HG02970 (cell line): Measurements from ENCODE around the gene FCN3.

ENCODE experiments used
- ATAC-seq: cut with Tn5 transposase; IDR thresholded peaks from one replicate; pipeline ENCODE4 v1.9.1; 2021; ENCODE audit warnings: mild to moderate bottlenecking, moderate library complexity, moderate number of reproducible peaks; ENCODE audit not compliant: unreplicated experiment, low FRiP score

FCN3 gene

GRCh38 chr1:27361044-27361402 is 13.6 kb downstream of the FCN3 start:
- ATAC-seq, result no peak

- ATAC-seq, result no peak
These were observed 14.2 kb downstream of the FCN3 start for GRCh38 chr1:27360159-27361043.

GRCh38 chr1:27359822-27360158 is 14.8 kb downstream of the FCN3 start:
- no peak for ATAC-seq

DNA sequence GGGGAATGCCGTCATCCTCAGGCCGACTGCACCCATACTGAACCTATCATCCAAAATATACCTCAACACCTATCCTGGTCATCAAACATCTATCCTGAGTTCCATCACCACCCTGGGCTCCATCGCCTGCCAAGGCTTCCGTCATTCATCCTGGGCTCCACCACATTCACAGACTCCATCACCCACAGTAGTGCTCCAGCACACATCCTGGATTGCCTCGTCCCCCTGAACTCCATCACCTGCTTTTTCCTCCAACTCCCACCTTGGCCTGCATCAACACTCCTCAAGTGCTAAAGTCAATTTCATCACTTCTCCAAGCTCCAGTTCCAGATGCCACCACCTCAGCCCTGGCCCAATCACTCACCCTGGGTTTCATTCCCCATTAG is 15.7 kb downstream of the FCN3 start:
- ATAC-seq, result no peak

GRCh38 chr1:27358038-27358927 is 16.3 kb downstream of the FCN3 start:
- ATAC-seq, result no peak

- peak; percentile 47 for ATAC-seq
These were observed 17.2 kb downstream of the FCN3 start for GRCh38 chr1:27357281-27358037.

- no peak for ATAC-seq
These were observed 17.9 kb downstream of the FCN3 start for GRCh38 chr1:27356619-27357280.

DNA sequence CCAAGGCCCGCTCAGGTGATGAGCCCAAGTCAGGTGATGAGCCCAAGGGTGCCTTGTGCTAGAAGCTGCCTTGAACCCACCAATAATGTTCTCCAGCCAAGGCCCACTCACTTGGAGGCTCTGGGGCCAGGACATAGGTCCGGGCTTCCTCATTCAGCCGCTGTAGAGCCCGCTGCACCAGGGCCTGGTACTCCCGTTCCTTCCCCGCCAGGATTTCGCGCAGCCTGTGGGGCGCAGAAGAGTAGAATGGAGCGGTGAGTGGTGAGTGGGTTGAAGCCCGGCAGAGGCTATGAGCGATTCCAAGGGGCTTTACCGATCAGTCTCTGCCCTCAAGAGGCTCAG is 18.4 kb downstream of the FCN3 start:
- ATAC-seq, result no peak

DNA sequence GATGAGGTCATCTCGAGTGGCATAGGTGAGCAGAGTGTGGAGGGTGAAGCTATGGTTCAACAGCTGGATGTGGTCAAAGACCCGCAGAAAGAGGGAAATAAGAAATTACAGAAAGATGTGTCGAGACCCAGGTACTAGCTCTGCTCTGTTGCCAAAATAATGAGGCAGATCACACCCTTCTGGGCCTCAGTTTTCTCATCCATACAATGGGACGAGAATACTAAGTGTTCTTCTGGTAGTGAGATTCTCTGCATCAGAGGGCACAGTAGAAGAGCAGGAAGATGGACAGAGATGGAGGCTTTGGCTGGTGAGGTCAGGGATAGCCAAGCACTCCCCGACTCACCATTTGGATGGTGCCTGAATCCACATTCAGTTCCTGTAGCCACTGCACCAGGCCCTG is 18.9 kb downstream of the FCN3 start:
- no peak for ATAC-seq

DNA sequence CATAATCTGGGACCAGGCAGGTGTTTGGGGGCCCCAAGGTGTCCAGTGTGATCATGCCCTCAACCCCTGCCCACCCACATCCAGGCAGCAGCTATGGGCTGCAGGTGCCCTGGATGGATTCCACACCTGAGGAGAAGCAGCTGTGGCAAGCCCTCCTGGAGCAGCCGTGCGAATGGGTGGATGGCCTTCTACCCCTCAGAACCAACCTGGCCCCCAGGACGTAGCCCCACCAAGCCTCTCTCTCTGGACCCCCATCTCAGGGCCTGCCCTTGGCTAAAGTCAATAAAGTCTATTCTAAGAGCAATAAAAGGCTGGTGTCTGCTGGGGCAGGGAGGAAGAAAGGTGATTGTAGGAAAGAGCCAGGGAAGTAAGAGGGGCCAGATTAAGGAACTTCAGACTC is 21.0 kb downstream of the FCN3 start:
- ATAC-seq, result no peak

DNA sequence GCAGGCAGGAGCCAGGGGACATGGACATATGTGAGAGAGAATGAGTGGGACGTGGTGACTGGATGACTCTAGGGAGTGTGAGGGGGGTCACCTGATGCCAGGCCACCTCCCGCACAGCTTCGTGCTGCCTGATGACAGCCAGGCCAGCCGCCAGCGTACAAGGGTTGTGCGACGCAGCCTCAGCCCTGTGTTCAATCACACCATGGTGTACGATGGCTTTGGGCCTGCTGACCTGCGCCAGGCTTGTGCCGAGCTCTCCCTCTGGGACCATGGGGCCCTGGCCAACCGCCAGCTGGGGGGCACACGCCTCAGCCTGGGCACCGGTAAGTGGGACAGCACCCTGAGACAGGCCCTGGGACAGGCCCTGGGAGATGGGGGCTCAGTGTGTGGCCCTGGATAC is 21.5 kb downstream of the FCN3 start:
- ATAC-seq, result no peak

DNA sequence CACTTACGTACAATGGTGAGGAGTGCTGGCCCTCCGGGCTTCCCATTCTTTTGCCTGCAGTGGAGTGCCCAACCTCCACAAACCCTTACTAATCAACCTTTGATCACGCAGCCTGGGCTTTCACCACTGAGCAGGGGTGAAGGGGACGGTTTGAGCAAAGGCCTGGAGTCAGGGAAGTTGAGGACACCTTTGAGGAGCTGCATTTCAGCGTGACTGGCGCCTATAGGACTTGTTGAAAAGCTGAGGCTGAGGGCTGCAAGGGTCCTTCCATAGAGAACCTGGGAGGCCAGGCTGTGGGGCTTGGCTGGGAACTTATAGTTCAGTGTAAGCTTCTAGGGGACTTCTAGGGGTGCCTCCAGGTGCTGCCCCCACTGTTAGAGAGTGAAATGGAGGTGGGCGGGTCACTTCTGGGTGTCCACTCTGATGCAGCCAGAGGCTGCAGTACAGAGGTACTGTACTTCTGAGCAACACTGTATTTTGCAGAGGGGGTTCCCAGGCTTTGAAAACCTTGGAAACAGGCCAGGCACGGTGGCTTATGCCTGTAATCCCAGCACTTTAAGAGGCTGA is 23.0 kb downstream of the FCN3 start:
- no peak for ATAC-seq

DNA sequence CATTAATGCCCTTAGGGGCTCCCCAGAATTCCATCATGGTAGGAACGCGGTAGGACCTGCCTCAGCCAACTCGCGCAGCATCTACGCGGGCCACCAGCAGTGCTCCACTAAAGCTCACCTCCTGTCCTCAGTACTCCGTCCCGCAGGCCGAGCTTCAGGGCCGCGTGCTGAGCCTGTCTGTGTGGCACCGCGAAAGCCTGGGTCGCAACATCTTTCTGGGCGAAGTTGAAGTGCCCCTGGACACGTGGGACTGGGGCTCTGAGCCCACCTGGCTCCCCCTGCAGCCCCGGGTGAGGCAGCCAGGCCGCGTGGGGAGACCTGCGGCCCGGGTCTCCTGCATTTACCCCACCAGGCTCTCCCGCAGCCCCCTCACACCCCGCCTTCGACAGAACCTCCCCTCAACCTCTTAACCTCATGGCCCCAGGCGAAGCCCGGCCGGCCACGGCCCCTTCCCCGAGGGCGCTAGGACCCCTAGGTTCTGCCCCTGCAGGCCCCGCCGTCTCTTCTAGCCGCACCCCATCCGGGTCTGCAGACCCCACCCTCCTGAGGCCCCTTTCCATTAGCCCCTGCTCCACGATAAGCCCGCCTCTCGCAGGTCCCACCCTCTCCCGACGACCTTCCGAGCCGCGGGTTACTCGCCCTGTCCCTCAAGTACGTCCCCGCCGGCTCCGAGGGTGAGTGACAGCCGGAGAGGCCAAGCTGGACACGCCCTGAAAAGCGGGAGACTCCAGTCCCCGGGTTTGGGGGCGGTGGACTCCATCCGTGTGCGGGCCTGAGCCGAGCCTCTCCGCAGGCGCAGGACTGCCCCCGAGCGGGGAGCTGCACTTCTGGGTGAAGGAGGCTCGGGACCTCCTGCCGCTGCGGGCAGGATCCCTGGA is 23.7 kb downstream of the FCN3 start:
- no peak for ATAC-seq

DNA sequence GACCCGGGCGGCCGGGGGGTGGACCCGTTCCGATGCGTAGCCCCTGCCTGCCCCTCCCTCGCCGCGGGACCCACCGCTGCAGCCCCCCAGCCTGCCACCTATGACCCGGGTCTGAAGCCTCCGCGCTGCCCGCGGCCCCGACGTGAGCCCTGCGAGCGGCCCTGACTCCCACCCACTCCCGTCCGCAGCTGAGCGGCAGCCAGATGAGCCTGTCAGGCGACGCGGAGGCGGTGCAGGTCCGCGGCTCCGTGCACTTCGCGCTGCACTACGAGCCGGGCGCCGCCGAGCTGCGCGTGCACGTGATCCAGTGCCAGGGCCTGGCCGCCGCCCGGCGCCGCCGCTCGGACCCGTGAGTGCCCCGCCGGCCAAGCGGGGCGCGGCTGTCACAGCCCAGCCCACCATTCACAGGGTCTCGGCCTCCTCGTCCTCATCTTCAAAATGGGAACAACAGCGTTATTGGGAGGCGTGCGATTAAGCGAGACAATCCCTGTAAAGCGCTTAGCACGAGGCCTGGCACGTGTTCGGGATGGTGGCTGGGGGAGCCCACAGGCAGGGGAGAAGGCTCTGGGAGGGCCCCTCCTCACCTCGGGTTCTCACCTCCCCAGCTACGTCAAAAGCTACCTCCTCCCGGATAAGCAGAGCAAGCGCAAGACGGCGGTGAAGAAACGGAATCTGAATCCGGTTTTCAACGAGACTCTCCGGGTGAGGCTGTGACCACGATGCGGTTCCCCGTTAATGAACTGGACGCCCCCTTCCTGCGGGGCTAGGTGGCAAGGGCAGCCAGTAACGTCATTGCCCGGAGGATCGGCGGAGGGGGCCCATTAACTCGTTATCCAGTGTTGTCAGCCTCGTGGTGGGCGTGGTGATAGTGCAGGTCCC is 24.6 kb downstream of the FCN3 start:
- no peak for ATAC-seq

DNA sequence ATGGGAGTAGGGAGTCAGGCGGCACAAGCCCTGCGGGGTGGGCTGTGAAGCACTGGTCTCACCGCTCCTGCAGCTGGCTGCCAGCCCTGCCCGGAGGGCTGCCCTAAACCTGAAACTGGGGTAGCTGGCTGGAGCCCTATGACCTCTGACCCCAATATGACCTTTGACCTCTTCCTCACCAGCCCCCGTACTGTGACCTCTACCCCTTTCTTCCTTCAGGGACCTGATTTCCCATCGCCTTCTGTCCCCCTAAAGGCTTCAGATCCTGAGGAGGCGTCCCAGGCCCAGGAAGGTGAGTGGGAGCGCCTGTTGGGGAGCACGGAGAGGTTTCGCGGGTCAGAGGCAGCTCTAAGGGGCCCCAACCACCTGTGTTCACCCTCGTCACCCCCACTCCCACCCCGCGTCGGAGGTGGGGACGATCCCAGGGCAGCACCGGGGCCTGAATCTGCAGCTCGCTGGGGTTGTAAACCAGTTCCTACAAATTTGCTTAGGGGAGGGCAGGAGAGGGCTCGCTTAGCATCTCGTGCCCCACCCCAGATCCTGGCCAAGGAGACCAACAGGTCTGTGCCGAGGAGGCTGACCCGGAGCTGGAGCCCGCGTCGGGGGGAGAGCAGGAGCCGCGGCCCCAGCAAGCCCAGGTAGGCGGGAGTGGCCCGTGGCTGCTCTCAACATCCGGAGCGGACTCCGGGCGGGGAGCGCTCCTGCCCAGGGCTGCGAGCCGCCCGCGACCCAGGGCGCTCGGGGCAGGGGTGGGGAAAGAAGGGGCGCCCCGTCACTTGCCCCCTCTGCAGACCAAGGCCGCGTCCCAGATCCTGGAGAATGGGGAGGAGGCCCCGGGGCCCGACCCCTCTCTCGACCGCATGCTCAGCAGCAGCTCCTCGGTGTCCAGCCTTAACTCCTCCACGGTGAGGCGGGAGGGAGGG is 25.5 kb downstream of the FCN3 start:
- no peak for ATAC-seq

GRCh38 chr1:27346991-27347624 is 27.5 kb downstream of the FCN3 start:
- no peak for ATAC-seq

DNA sequence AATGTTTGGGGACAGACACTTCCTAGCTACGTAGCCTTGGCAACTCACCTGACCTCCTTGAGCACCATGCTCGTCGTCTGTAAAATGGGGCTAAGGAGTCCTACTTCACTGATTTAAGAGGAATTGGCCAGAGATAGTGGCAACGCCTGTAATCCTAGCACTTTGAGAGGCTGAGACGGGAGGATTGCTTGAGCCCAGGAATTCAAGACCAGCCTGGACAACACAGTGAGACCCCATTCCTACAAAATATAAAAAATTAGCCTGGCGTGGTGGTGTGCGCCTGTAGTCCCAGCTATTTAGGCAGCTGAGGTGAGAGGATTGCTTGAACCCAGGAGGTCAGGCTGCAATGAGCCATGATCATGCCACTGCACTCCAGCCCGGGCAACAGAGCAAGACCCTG is 28.3 kb downstream of the FCN3 start:
- no peak for ATAC-seq
